ENCODE measurements around the gene CCDC170. TPM values are rescaled to one million over a fixed set of nuclear protein-coding genes. Genes with fewer than 3 reads are reported as not detected.

Gene CCDC170
- total RNA-seq, 1 donor from 2014 or later: 0.07 TPM

DNA sequence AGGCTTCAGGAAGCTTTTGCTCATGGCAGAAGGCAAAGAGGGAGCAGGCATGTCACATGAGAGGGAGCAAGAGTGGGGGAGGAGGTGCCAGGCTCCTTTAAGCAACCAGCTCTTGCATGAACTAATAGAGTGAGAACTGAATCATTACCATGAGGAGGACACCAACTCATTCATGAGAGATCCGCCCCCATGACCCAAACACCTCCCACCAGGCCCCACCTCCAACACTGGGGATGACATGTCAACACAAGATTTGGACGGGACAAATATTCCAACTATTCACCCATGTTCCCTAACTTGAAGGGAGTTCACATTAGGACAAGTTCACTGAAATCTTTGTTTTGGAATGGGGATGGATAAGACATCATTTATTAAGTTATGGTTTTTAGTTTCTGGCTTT is 158.5 kb downstream of the CCDC170 start:
- DNase-seq (ENCODE audit: low spot score): no peak
- Mint-ChIP-seq H3K36me3 (no peaks in the 10 kb centered on the region), H3K4me3 (no peak overlapping the region), H3K9me3 (peaks cover 9% of the 10 kb centered on the region), H3K4me1 (peaks cover 3% of the 10 kb centered on the region), H3K27me3 (ENCODE audit: insufficient read depth, low read depth) (peaks cover 3% of the 10 kb centered on the region), H3K27ac (no peak overlapping the region)
- H3K4me2 ChIP-seq: no peak overlapping the region
- H2AFZ ChIP-seq (replicated peaks): no peak overlapping the region
- H3K4me3 ChIP-seq: no peak overlapping the region
- no peak for TF ChIP-seq EZH2 (IDR thresholded peaks at IDR 0.05)
- TF ChIP-seq, protein P1, sequence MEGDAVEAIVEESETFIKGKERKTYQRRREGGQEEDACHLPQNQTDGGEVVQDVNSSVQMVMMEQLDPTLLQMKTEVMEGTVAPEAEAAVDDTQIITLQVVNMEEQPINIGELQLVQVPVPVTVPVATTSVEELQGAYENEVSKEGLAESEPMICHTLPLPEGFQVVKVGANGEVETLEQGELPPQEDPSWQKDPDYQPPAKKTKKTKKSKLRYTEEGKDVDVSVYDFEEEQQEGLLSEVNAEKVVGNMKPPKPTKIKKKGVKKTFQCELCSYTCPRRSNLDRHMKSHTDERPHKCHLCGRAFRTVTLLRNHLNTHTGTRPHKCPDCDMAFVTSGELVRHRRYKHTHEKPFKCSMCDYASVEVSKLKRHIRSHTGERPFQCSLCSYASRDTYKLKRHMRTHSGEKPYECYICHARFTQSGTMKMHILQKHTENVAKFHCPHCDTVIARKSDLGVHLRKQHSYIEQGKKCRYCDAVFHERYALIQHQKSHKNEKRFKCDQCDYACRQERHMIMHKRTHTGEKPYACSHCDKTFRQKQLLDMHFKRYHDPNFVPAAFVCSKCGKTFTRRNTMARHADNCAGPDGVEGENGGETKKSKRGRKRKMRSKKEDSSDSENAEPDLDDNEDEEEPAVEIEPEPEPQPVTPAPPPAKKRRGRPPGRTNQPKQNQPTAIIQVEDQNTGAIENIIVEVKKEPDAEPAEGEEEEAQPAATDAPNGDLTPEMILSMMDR (IDR thresholded peaks at IDR 0.05): no peak
- TF ChIP-seq EZH2phosphoT487 (IDR thresholded peaks at IDR 0.05): no peak
- no peak overlapping the region for H3K9ac ChIP-seq
- H3K9me3 ChIP-seq (ENCODE audit: low read depth): no peaks in the 10 kb centered on the region
- no peaks in the 10 kb centered on the region for H3K79me2 ChIP-seq (ENCODE audit: low read depth)
- no peaks in the 10 kb centered on the region for H3K36me3 ChIP-seq
- H3K27ac ChIP-seq: no peak overlapping the region
- H4K20me1 ChIP-seq (ENCODE audit: low read depth): no peaks in the 10 kb centered on the region
- no peaks in the 10 kb centered on the region for H3K4me1 ChIP-seq
- H3F3A ChIP-seq (ENCODE audit: low read depth): no peaks in the 10 kb centered on the region
- H3K27me3 ChIP-seq: no peaks in the 10 kb centered on the region

DNA sequence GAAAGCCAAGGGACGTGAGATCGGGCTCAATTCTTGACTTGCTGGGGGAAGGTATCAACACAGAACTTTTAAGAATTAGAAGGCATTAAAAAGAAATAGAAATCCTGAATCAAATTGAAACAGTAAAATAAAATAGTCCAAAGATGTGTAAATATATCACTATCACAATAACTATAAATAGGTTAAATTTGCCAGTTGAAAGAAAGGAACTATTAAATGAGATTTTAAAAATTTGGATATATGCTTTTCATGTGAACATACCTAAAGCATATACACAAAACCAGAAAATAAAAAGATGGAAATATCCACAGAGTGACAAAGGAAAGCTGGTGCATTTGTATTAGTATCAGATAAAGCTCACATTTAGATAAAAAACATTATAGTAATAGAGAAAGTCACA is 161.3 kb downstream of the CCDC170 start:
- TF ChIP-seq, protein P1 (IDR thresholded peaks at IDR 0.05): no peak
- H3K4me3 Mint-ChIP-seq: no peak overlapping the region

DNA sequence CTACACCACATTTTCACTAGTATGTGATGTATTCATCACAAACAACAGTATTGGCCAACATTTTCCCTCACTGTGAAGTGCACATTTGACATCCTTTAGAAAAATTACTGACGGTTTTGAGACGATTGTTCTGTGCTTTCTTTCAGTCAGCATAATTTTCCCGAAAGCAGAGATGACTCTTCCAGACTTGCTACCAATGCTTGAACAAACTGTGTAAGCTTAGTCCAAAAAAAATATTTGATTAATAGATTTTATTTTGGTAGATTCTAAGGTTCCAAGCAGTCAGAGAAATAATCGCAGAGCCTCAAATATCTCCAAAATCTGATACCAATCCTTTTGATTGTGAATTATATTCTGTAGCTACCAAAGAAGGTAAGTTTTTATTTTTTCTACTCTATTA is 162.6 kb downstream of the CCDC170 start:
- H3K4me1 Mint-ChIP-seq: peaks cover 2% of the 10 kb centered on the region
- H3K9ac ChIP-seq: no peak overlapping the region
- no peak overlapping the region for H3K27ac ChIP-seq
- no peak overlapping the region for H3K4me3 ChIP-seq
- H3K4me3 Mint-ChIP-seq: no peak overlapping the region
- TF ChIP-seq, protein P1 (IDR thresholded peaks at IDR 0.05): no peak
- TF ChIP-seq EZH2phosphoT487 (IDR thresholded peaks at IDR 0.05): no peak
- no peak for TF ChIP-seq EZH2 (IDR thresholded peaks at IDR 0.05)
- H3K36me3 ChIP-seq: no peaks in the 10 kb centered on the region
- no peaks in the 10 kb centered on the region for H3K9me3 ChIP-seq (ENCODE audit: low read depth)
- H3K9me3 Mint-ChIP-seq: peaks cover 9% of the 10 kb centered on the region
- no peak overlapping the region for H3K4me2 ChIP-seq
- no peak overlapping the region for H3K27ac Mint-ChIP-seq
- H4K20me1 ChIP-seq (ENCODE audit: low read depth): no peaks in the 10 kb centered on the region
- H3K4me1 ChIP-seq: no peaks in the 10 kb centered on the region
- H3K27me3 Mint-ChIP-seq (ENCODE audit: insufficient read depth, low read depth): peaks cover 3% of the 10 kb centered on the region
- H3K27me3 ChIP-seq: no peaks in the 10 kb centered on the region
- H2AFZ ChIP-seq (replicated peaks): no peak overlapping the region
- no peak for DNase-seq (ENCODE audit: low spot score)
- H3K36me3 Mint-ChIP-seq: no peaks in the 10 kb centered on the region
- no peaks in the 10 kb centered on the region for H3F3A ChIP-seq (ENCODE audit: low read depth)
- no peaks in the 10 kb centered on the region for H3K79me2 ChIP-seq (ENCODE audit: low read depth)

More for the DNA sequence above, 161.3 kb downstream of the CCDC170 start:
- Histone ChIP-seq H3K36me3 (no peaks in the 10 kb centered on the region), H4K20me1 (ENCODE audit: low read depth) (no peaks in the 10 kb centered on the region), H3K9me3 (ENCODE audit: low read depth) (no peaks in the 10 kb centered on the region), H3K79me2 (ENCODE audit: low read depth) (no peaks in the 10 kb centered on the region), H3K27me3 (no peaks in the 10 kb centered on the region), H3F3A (ENCODE audit: low read depth) (no peaks in the 10 kb centered on the region), H2AFZ (replicated peaks) (no peak overlapping the region), H3K9ac (no peak overlapping the region), H3K27ac (no peak overlapping the region), H3K4me2 (no peak overlapping the region), H3K4me1 (no peaks in the 10 kb centered on the region), H3K4me3 (no peak overlapping the region)
- Mint-ChIP-seq H3K27me3 (ENCODE audit: insufficient read depth, low read depth) (peaks cover 3% of the 10 kb centered on the region), H3K27ac (no peak overlapping the region), H3K36me3 (no peaks in the 10 kb centered on the region), H3K4me1 (peaks cover 2% of the 10 kb centered on the region), H3K9me3 (peaks cover 9% of the 10 kb centered on the region)
- DNase-seq (ENCODE audit: low spot score): no peak

Measured in neural progenitor cell (in vitro differentiated cells).